HepG2 (cell line): ENCODE results near the gene IFT172. TPM values are rescaled to one million over a fixed set of nuclear protein-coding genes. Genes with fewer than 3 reads are reported as not detected.

ENCODE experiments used
- ATAC-seq: fragments of 200-7000 bp; cut with Tn5 transposase; 3 replicates; pipeline ENCODE4 v1.9.1; 2020; ENCODE audit warnings: mild to moderate bottlenecking, moderate library complexity
- BruUV-seq: library from RNA; stranded (reverse); fragments of 400-500 nt; replicated peaks from 2 replicates; lab custom pipeline; 2021; lab: Mats Ljungman, UMichigan
- CTCF ChIA-PET: fragments of 300-600 bp; formaldehyde crosslinking; extraction: SDS; loops from one replicate; lab custom pipeline; 2021; ENCODE audit warnings: low total read pairs, inconsistent platforms, low intra/inter-chr PET ratio; lab: Yijun Ruan, JAX
- POLR2A ChIA-PET: fragments of 350-600 bp; sonication (Branson Sonifier 250); formaldehyde crosslinking; loops from one replicate; lab custom pipeline; 2020; ENCODE audit warnings: antibody characterized with exemption, inconsistent platforms; lab: Yijun Ruan, JAX
- DNase-seq: peaks from one replicate; pipeline ENCODE4 v3.0.0-alpha.2; 2015; ENCODE audit warnings: low spot score
- FAIRE-seq: peaks from 3 replicates; lab custom pipeline; 2011; peaks lifted over from hg19 to GRCh38; lab: Jason Lieb, UNC
- H2AFZ ChIP-seq: one replicate; pipeline ENCODE4 v1.6.1; 2011; ENCODE audit warnings: low read length, inconsistent platforms
- H3K27ac ChIP-seq: fragments of 300-600 bp; 3 replicates; pipeline ENCODE4 v1.8.0; 2011; ENCODE audit warnings: mixed run types, mild to moderate bottlenecking, mixed read lengths, low read length, inconsistent platforms; ENCODE audit not compliant: insufficient read depth; ENCODE audit errors: extremely low read length
- H3K27me3 ChIP-seq, 2 experiments: fragments of 200-600 bp in 1 of 2; 2 replicates in 1 of 2; 3 replicates in 1 of 2; pipeline versions ENCODE4 v1.6.0 to v1.8.0; 2011; ENCODE audit warnings: low read length in 2 of 2, mild to moderate bottlenecking in 2 of 2, moderate library complexity in 2 of 2, inconsistent platforms in 1 of 2; ENCODE audit not compliant: insufficient read depth in 2 of 2, control insufficient read depth in 1 of 2
- H3K36me3 ChIP-seq, 2 experiments: fragments of 200-600 bp in 1 of 2; replicated peaks in 1 of 2; 2 replicates in 1 of 2; 3 replicates in 1 of 2; pipeline versions ENCODE4 v1.5.1 to v1.8.0; 2011; ENCODE audit warnings: low read length in 2 of 2, inconsistent platforms in 1 of 2; ENCODE audit not compliant: insufficient read depth in 2 of 2, control insufficient read depth in 1 of 2
- H3K4me1 ChIP-seq: 2 replicates; pipeline ENCODE4 v1.5.1; 2012; ENCODE audit warnings: low read length, inconsistent platforms; ENCODE audit not compliant: insufficient read depth
- H3K4me2 ChIP-seq: 2 replicates; pipeline ENCODE4 v1.6.0; 2011; ENCODE audit warnings: low read depth, low read length, inconsistent platforms
- H3K4me3 ChIP-seq, 3 experiments: fragments of 200-600 bp in 1 of 3; sonication (generic), shearing (Covaris generic) in 1 of 3; replicated peaks in 1 of 3; 2 replicates each; pipeline ENCODE4 v1.5.1; 2011 to 2016; ENCODE audit warnings: low read length in 3 of 3, inconsistent platforms in 2 of 3, low read depth in 2 of 3, mild to moderate bottlenecking in 2 of 3, control low read depth in 1 of 3, mixed read lengths in 1 of 3; ENCODE audit not compliant: insufficient read depth in 1 of 3
- H3K79me2 ChIP-seq: one replicate; pipeline ENCODE4 v1.6.1; 2011; ENCODE audit warnings: low read length, inconsistent platforms; ENCODE audit not compliant: insufficient read depth
- H3K9ac ChIP-seq: 2 replicates; pipeline ENCODE4 v1.6.0; 2011; ENCODE audit warnings: mild to moderate bottlenecking, low read depth, low read length, inconsistent platforms; ENCODE audit not compliant: insufficient read depth
- H3K9me3 ChIP-seq: 2 replicates; pipeline ENCODE4 v1.5.1; 2012; ENCODE audit warnings: mild to moderate bottlenecking, low read length
- H4K20me1 ChIP-seq: 2 replicates; pipeline ENCODE4 v1.6.0; 2011; ENCODE audit warnings: inconsistent platforms, mild to moderate bottlenecking, low read length, moderate library complexity; ENCODE audit not compliant: insufficient read depth
- ATF3 ChIP-seq: sonication (generic); formaldehyde crosslinking; IDR thresholded peaks from 2 replicates; pipeline ENCODE4 v1.4.0; 2020; ENCODE audit warnings: missing genetic modification reagents
- CTCF ChIP-seq: sonication (generic); formaldehyde crosslinking; IDR thresholded peaks from 2 replicates; pipeline ENCODE4 v1.5.0; 2020; ENCODE audit warnings: mild to moderate bottlenecking, missing genetic modification reagents, moderate library complexity
- SETDB1 ChIP-seq: sonication (generic); formaldehyde crosslinking; IDR thresholded peaks from 2 replicates; pipeline ENCODE4 v1.5.1; 2020; ENCODE audit warnings: missing genetic modification reagents, mild to moderate bottlenecking, borderline replicate concordance
- SNAPC4 ChIP-seq: sonication (generic); formaldehyde crosslinking; IDR thresholded peaks from 2 replicates; pipeline ENCODE4 v1.4.0; 2020; ENCODE audit warnings: mild to moderate bottlenecking, missing genetic modification reagents
- STAG1 ChIP-seq: sonication (generic); formaldehyde crosslinking; IDR thresholded peaks from 2 replicates; pipeline ENCODE4 v1.4.0; 2020; ENCODE audit warnings: missing genetic modification reagents
- ZNF180 ChIP-seq: sonication (generic); formaldehyde crosslinking; IDR thresholded peaks from 2 replicates; pipeline ENCODE4 v1.4.0; 2020; ENCODE audit warnings: low read depth, missing genetic modification reagents, borderline replicate concordance
- ZNF564 ChIP-seq: sonication (generic); formaldehyde crosslinking; IDR thresholded peaks from 2 replicates; pipeline ENCODE4 v1.8.1; 2023; ENCODE audit warnings: mild to moderate bottlenecking, missing genetic modification reagents
- ZNF576 ChIP-seq: sonication (generic); formaldehyde crosslinking; IDR thresholded peaks from 2 replicates; pipeline ENCODE4 v1.4.0; 2020; ENCODE audit warnings: mild to moderate bottlenecking, missing genetic modification reagents
- ZNF597 ChIP-seq: sonication (generic); formaldehyde crosslinking; IDR thresholded peaks from 2 replicates; pipeline ENCODE4 v1.5.0; 2020; ENCODE audit warnings: missing genetic modification reagents
- ZNF841 ChIP-seq: sonication (generic); formaldehyde crosslinking; IDR thresholded peaks from 2 replicates; pipeline ENCODE4 v1.8.1; 2023; ENCODE audit warnings: missing genetic modification reagents, borderline replicate concordance
- ZSCAN5A ChIP-seq: sonication (generic); formaldehyde crosslinking; IDR thresholded peaks from 2 replicates; pipeline ENCODE4 v1.8.0; 2022; ENCODE audit warnings: mild to moderate bottlenecking, missing genetic modification reagents, borderline replicate concordance
- WGBS: methylation state at CpG from one replicate; pipeline ENCODE4 v1.1.6; 2017; ENCODE audit warnings: low lambda C conversion rate; 5-methylcytosine and 5-hydroxymethylcytosine counted together
- in situ Hi-C: cut with HindIII; loops from 2 replicates; pipeline ENCODE4 v1.10.0; 2017; ENCODE audit warnings: low pct_unique_long_range_greater_than_20kb; ENCODE audit not compliant: extremely low pct_ligation_motif_present
- intact Hi-C: fragments of 100-400 bp; cut with micrococcal nuclease; formaldehyde crosslinking; loops from one replicate; pipeline ENCODE4 v1.10.0; 2022; ENCODE audit not compliant: unreplicated experiment
- polyA plus RNA-seq, 8 experiments: library from polyadenylated mRNA; depleted of rRNA in 3 of 8; stranded (reverse) in 7 of 8; unstranded in 1 of 8; fragments of >200 nt; fragmentation: Illumina TruSeq in 4 of 8; extraction: Trizol in 4 of 8; gene quantifications; 2 replicates each; pipeline versions ENCODE4 v1.2.1 to v1.2.3, GENCODE V29; 2011 to 2016; ENCODE audit warnings: low read depth in 4 of 8, missing spikeins in 1 of 8, mixed read lengths in 1 of 8; ENCODE audit not compliant: insufficient read depth in 1 of 8
- total RNA-seq, 5 experiments: library from RNA; depleted of rRNA; stranded (reverse); fragments of >200 nt; fragmentation: Illumina TruSeq; extraction: Trizol; gene quantifications; 2 replicates each; pipeline ENCODE4 v1.2.3, GENCODE V29; 2016; ENCODE audit warnings: low read depth in 1 of 5

Gene IFT172
- total and polyA plus RNA-seq, 2 of the 13 experiments (the other 11 are each of a cell fraction or from before 2014, with no cell fraction given): 21.6 to 35.7 TPM

GRCh38 chr2:27461118-27461517, 28.4 kb downstream of the IFT172 start (continued):
- no peak for TF ChIP-seq SNAPC4

- DNase-seq: no peak
- BruUV-seq: no TSS peak
- Histone ChIP-seq H3K27ac (no peak overlapping the region), H3K4me1 (no peaks in the 10 kb centered on the region), H2AFZ (no peak overlapping the region), H3K36me3 (peaks cover 20 to 39% of the 10 kb centered on the region in 2 experiments; a peak in 4 of 5 replicates), H3K9me3 (no peaks in the 10 kb centered on the region), H3K79me2 (no peaks in the 10 kb centered on the region), H4K20me1 (no peaks in the 10 kb centered on the region), H3K4me2 (no peak overlapping the region), H3K4me3 (no peak overlapping the region), H3K9ac (no peak overlapping the region), H3K27me3 (no peaks in the 10 kb centered on the region)
- FAIRE-seq: no peak
- WGBS: 92% methylated on average over 7 of the region's 7 CpGs
- intact Hi-C loops: no loop called here
- ChIA-PET CTCF (no interaction called here), POLR2A (no interaction called here)
- peak; percentile 65 for ATAC-seq
- in situ Hi-C loops: no loop called here
- TF ChIP-seq ZSCAN5A (CRISPR knock-in tag) (no peak), ZNF576 (CRISPR knock-in tag) (0 out of 2 replicates have a peak, but pooled peaks have one; percentile 23), ZNF841 (CRISPR knock-in tag) (no peak), ATF3 (CRISPR knock-in tag) (no peak), ZNF597 (CRISPR knock-in tag) (no peak), CTCF (peak; percentile 34; the same call in 1 of the 2 replicates), ZNF180 (CRISPR knock-in tag) (no peak), STAG1 (CRISPR knock-in tag) (peak; percentile 53), SETDB1 (CRISPR knock-in tag) (no peak), ZNF564 (CRISPR knock-in tag) (no peak)
These were observed 35.6 kb downstream of the IFT172 start for GRCh38 chr2:27453968-27454367.
